ENCODE results near the gene ACSS3.

ACSS3 gene

GRCh38 chr12:81162391-81163136 is 84.7 kb downstream of the ACSS3 start:
- in situ Hi-C loops (cut with HindIII; ENCODE audit: low pct_ligation_motif_present, low sequenced_read_pairs) = no loop called here
- no peak overlapping the region for H3K27ac ChIP-seq

DNA sequence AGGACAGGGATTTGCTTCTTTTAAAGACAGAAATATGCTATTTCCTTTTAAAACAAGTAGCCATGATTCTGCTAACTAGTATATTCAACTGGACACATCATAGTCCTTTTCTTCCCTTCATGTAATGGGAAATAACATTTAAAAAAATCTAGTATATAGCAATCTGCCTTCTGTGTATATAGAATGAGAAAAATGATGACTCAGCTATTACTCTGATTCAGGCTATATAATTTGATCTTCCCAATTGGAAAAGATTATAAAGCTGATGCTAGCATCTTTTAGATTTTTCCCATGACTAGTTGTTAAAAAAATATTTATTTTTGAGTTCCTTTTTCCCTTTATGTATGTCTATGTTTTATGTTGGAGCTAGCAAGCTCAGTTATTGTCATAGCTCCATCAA is 86.9 kb downstream of the ACSS3 start:
- Histone ChIP-seq H3K36me3 (replicated peaks) (no peaks in the 10 kb centered on the region), H3K4me3 (ENCODE audit: low read depth, low read length) (no peak overlapping the region), H3K27ac (no peak overlapping the region), H3K27me3 (replicated peaks) (no peaks in the 10 kb centered on the region)
- no peak for DNase-seq
- in situ Hi-C loops (cut with HindIII; ENCODE audit: low pct_ligation_motif_present, low sequenced_read_pairs) = no loop called here
- no peak for TF ChIP-seq CTCF (IDR thresholded peaks at IDR 0.05; ENCODE audit: low read depth, low read length, missing control alignments)

More at GRCh38 chr12:81162391-81163136, 84.7 kb downstream of the ACSS3 start:
- no peaks in the 10 kb centered on the region for H3K27me3 ChIP-seq (replicated peaks)
- H3K4me3 ChIP-seq (ENCODE audit: low read depth, low read length) = no peak overlapping the region
- no peak for DNase-seq
- no peaks in the 10 kb centered on the region for H3K36me3 ChIP-seq (replicated peaks)
- TF ChIP-seq CTCF (IDR thresholded peaks at IDR 0.05; ENCODE audit: low read depth, low read length, missing control alignments) = no peak

- Histone ChIP-seq H3K36me3 (replicated peaks) (no peaks in the 10 kb centered on the region), H3K27me3 (replicated peaks) (no peaks in the 10 kb centered on the region), H3K27ac (no peak overlapping the region), H3K4me3 (ENCODE audit: low read depth, low read length) (no peak overlapping the region)
- in situ Hi-C loops (cut with HindIII; ENCODE audit: low pct_ligation_motif_present, low sequenced_read_pairs) = no loop called here
- no peak for DNase-seq
- no peak for TF ChIP-seq CTCF (IDR thresholded peaks at IDR 0.05; ENCODE audit: low read depth, low read length, missing control alignments)
Observed at GRCh38 chr12:81166790-81167189, 88.9 kb downstream of the ACSS3 start.

DNA sequence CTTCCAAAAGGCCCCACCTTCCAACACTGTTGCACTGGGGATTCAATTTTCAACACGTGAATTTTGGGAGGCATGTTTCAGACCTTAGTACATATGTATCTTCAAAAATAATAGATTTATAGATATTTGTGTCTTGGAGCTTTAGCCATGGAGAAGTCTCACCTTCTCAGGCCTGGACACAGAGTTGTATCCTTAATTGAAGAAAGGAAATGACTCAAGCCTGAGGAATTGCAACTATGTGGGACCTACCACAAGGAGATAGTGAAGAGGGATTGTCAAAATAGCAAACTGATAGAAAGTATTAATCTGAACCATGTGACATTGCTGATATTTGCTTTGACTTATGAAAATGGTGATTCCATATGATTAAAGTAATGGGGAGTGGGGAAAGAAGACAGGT is 89.8 kb downstream of the ACSS3 start:
- peak; percentile 55 for DNase-seq
- Histone ChIP-seq H3K27ac (no peak overlapping the region), H3K4me3 (ENCODE audit: low read depth, low read length) (no peak overlapping the region), H3K27me3 (replicated peaks) (no peaks in the 10 kb centered on the region), H3K36me3 (replicated peaks) (no peaks in the 10 kb centered on the region)
- in situ Hi-C loops (cut with HindIII; ENCODE audit: low pct_ligation_motif_present, low sequenced_read_pairs) = no loop called here
- TF ChIP-seq CTCF (IDR thresholded peaks at IDR 0.05; ENCODE audit: low read depth, low read length, missing control alignments) = no peak

- no peak for TF ChIP-seq CTCF (IDR thresholded peaks at IDR 0.05; ENCODE audit: low read depth, low read length, missing control alignments)
- no peak overlapping the region for H3K4me3 ChIP-seq (ENCODE audit: low read depth, low read length)
- no peaks in the 10 kb centered on the region for H3K27me3 ChIP-seq (replicated peaks)
- in situ Hi-C loops (cut with HindIII; ENCODE audit: low pct_ligation_motif_present, low sequenced_read_pairs) = no loop called here
- H3K27ac ChIP-seq = no peak overlapping the region
- no peak for DNase-seq
- H3K36me3 ChIP-seq (replicated peaks) = no peaks in the 10 kb centered on the region
Observed at GRCh38 chr12:81168445-81168844, 90.6 kb downstream of the ACSS3 start.

DNA sequence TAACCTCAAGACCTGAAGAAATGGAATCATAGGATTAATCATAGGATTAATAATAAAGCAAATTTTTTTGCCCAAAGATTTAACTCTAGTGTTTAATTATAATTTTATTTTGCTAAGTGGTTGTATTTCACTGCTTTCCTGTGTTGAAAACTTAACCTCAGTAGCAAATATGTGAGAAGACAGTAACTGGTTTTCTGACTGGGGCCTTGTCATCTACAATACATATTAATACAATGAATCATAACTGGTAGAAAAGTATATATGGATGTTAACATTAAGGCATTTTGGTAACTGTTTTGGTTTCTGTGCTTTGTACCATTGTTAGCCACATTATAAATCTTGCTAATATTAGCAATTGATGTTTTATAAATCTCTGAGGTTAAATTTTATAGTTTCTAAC is 92.2 kb downstream of the ACSS3 start:
- DNase-seq = peak; percentile 15
- no peak for TF ChIP-seq CTCF (IDR thresholded peaks at IDR 0.05; ENCODE audit: low read depth, low read length, missing control alignments)
- in situ Hi-C loops (cut with HindIII; ENCODE audit: low pct_ligation_motif_present, low sequenced_read_pairs) = no loop called here
- Histone ChIP-seq H3K27ac (no peak overlapping the region), H3K4me3 (ENCODE audit: low read depth, low read length) (no peak overlapping the region), H3K36me3 (replicated peaks) (no peaks in the 10 kb centered on the region), H3K27me3 (replicated peaks) (no peaks in the 10 kb centered on the region)

Measured in brain microvascular endothelial cell (primary cell).